Kidney (tissue), 14 donors: ENCODE measurements around the gene TSHZ2. TPM values are rescaled to one million over a fixed set of nuclear protein-coding genes. Genes with fewer than 3 reads are reported as not detected.

Experiments
- DNase-seq, 5 donors: peaks; one replicate each; pipeline ENCODE4 v3.0.0-alpha.2; 2013 to 2020
- FAIRE-seq: peaks from 2 replicates; lab custom pipeline; 2012; peaks lifted over from hg19 to GRCh38; lab: Jason Lieb, UNC
- H3K27ac ChIP-seq, 2 donors: one replicate each; pipeline ENCODE4 v1.7.0; 2013; ENCODE audit warnings: low read depth in 2 of 2, low read length in 2 of 2, inconsistent platforms in 1 of 2
- H3K27me3 ChIP-seq: one replicate; pipeline ENCODE4 v1.7.1; 2013; ENCODE audit warnings: low read length, inconsistent platforms; ENCODE audit not compliant: control insufficient read depth, insufficient read depth
- H3K36me3 ChIP-seq, 3 donors: one replicate each; pipeline versions ENCODE4 v1.7.0 to v1.7.1; 2013; ENCODE audit warnings: low read length in 3 of 3, control low read depth in 1 of 3, inconsistent platforms in 1 of 3; ENCODE audit not compliant: insufficient read depth in 3 of 3, control insufficient read depth in 2 of 3
- H3K4me1 ChIP-seq, 3 donors: one replicate each; pipeline versions ENCODE4 v1.7.0 to v1.7.1; 2013; ENCODE audit warnings: low read length in 3 of 3, inconsistent platforms in 1 of 3, low read depth in 1 of 3; ENCODE audit not compliant: control insufficient read depth in 2 of 3, insufficient read depth in 2 of 3
- H3K4me3 ChIP-seq, 3 donors: one replicate each; pipeline versions ENCODE4 v1.7.0 to v1.8.1; 2013; ENCODE audit warnings: low read length in 3 of 3, control low read depth in 1 of 3, inconsistent platforms in 1 of 3
- H3K9ac ChIP-seq, 3 donors: one replicate each; pipeline versions ENCODE4 v1.7.0 to v1.7.1; 2013; ENCODE audit warnings: low read length in 3 of 3, control low read depth in 1 of 3, inconsistent platforms in 1 of 3
- H3K9me3 ChIP-seq, 3 donors: one replicate each; pipeline versions ENCODE4 v1.7.0 to v1.7.1; 2013; ENCODE audit warnings: low read length in 3 of 3, control low read depth in 1 of 3, inconsistent platforms in 1 of 3; ENCODE audit not compliant: control insufficient read depth in 2 of 3, insufficient read depth in 1 of 3
- CTCF ChIP-seq: IDR thresholded peaks from 3 replicates; pipeline ENCODE4 v1.5.1; 2012; ENCODE audit warnings: mild to moderate bottlenecking, moderate library complexity, borderline replicate concordance; ENCODE audit not compliant: insufficient read depth; ENCODE audit errors: extremely low read depth
- intact Hi-C: fragments of 100-400 bp; cut with DNase I; formaldehyde crosslinking; loops from one replicate; pipeline ENCODE4 v1.11.1; 2022
- polyA plus RNA-seq: library from polyadenylated mRNA; stranded (reverse); fragments of 350-450 nt; fragmentation: Illumina TruSeq; extraction: RNeasy Lipid Tissue Mini Kit (QIAGEN cat#74804); gene quantifications from one replicate; pipeline ENCODE4 v1.2.3, GENCODE V29; 2014; ENCODE audit warnings: low read depth, low replicate concordance; ENCODE audit not compliant: insufficient read depth
- total RNA-seq: library from RNA; stranded (reverse); fragmentation: NEBNext Ultra II Directional; extraction: Animal tissue kit (Norgen Biotek cat#: 25700); gene quantifications from one replicate; pipeline ENCODE4 v1.2.1, GENCODE V29; 2021
- donor health status: control.
- donor health status: control.
- donor health status: control.
- donor health status: control.
- donor health status: control.
- donor health status: DM: yes; HTN: yes; CAD: no.
- donor health status: Normal renal cell carcinoma (clear cell type).

TSHZ2 gene
- total and polyA plus RNA-seq, 2 donors from 2014 or later: 0.86 to 15.5 TPM

- Histone ChIP-seq H3K36me3 (no peaks in the 10 kb centered on the region), H3K27ac (no peak overlapping the region), H3K4me3 (no peak overlapping the region), H3K9me3 (no peaks in the 10 kb centered on the region), H3K9ac (no peak overlapping the region), H3K4me1 (peaks cover 0 to 4% (median 0%) of the 10 kb centered on the region in 3 donors), H3K27me3 (no peaks in the 10 kb centered on the region)
- no peak for TF ChIP-seq CTCF
- DNase-seq (no peak), FAIRE-seq (no peak)
- intact Hi-C loops: no loop called here
These were observed 371.3 kb downstream of the TSHZ2 start for GRCh38 chr20:53343448-53343847.

GRCh38 chr20:53344891-53345290 lies 372.7 kb downstream of the TSHZ2 start:
- H3K36me3 ChIP-seq: no peaks in the 10 kb centered on the region
- H3K27ac ChIP-seq: no peak overlapping the region
- no peaks in the 10 kb centered on the region for H3K27me3 ChIP-seq
- peaks cover 0 to 4% (median 0%) of the 10 kb centered on the region in 3 donors for H3K4me1 ChIP-seq
- H3K9me3 ChIP-seq: no peaks in the 10 kb centered on the region
- no peak for DNase-seq
- no peak overlapping the region for H3K9ac ChIP-seq
- intact Hi-C loops: no loop called here
- no peak overlapping the region for H3K4me3 ChIP-seq
- no peak for FAIRE-seq
- TF ChIP-seq CTCF: no peak

GRCh38 chr20:53345536-53346334 lies 373.6 kb downstream of the TSHZ2 start:
- no peak for TF ChIP-seq CTCF
- intact Hi-C loops: no loop called here
- Histone ChIP-seq H3K9ac (no peak overlapping the region), H3K9me3 (no peaks in the 10 kb centered on the region), H3K4me3 (no peak overlapping the region), H3K4me1 (peaks cover 0 to 4% (median 0%) of the 10 kb centered on the region in 3 donors), H3K27ac (no peak overlapping the region), H3K36me3 (no peaks in the 10 kb centered on the region), H3K27me3 (no peaks in the 10 kb centered on the region)
- FAIRE-seq (no peak), DNase-seq (peak in 1 of 5 donors; percentile 68)
